Colon (tissue), 2 donors: ENCODE results near the gene BLVRB.

Source experiments
- FAIRE-seq: peaks from 2 replicates; lab custom pipeline; 2012; peaks lifted over from hg19 to GRCh38; lab: Jason Lieb, UNC
- donor health status: control.
- donor health status: control.

The BLVRB gene

DNA sequence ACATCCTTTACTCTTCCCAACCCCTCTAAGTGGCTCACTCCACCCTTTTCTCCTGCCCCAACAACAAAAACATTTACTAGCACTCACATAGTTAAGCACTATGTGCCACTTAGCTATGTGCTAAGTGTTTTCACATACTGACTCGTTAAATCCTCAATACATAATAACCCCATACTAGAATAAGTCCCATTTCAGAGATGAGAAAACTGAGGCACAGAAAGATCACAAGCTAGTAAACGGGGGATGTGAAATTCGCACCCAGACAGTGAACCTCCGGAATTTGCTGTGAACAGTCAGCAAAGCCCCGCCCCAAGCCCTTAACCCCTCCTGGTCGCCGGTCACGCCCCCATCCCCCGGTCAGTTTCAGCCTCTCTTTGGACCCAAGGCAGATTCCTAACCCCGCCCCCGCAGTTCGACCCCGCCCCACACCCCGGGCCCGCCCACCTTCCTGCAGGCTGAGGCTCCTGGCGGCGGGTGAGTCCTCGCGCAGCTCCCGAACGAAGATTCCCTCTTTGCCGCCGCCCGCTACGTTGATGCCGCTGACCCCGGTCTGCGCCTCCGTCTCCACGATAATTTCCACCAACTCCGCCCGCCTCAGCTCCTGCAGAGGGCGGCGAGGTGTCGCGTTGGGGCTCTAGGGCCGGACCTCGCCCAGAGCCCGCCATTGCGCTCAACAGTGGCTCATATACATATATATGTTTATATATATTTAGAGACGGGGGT, 62.1 kb downstream of the BLVRB start:
- no peak for FAIRE-seq

DNA sequence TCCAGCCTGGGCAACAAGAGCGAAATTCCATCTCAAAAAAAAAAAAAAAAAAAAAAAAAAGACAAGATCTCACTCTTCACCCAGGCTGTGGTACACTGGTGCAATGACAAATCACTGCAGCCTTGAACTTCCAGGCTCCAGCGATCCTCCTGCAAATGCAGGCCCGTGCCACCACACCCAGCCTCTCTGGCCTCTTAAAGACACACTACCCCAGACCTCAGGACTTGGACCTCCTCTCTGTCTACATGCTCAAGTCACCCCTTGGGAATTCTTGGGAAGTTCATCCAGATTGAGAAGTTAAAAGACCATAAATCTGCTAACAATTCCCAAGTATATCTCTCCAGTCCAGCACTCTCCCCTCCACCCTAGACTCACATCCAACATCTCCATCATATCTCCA, 65.0 kb downstream of the BLVRB start:
- no peak for FAIRE-seq

DNA sequence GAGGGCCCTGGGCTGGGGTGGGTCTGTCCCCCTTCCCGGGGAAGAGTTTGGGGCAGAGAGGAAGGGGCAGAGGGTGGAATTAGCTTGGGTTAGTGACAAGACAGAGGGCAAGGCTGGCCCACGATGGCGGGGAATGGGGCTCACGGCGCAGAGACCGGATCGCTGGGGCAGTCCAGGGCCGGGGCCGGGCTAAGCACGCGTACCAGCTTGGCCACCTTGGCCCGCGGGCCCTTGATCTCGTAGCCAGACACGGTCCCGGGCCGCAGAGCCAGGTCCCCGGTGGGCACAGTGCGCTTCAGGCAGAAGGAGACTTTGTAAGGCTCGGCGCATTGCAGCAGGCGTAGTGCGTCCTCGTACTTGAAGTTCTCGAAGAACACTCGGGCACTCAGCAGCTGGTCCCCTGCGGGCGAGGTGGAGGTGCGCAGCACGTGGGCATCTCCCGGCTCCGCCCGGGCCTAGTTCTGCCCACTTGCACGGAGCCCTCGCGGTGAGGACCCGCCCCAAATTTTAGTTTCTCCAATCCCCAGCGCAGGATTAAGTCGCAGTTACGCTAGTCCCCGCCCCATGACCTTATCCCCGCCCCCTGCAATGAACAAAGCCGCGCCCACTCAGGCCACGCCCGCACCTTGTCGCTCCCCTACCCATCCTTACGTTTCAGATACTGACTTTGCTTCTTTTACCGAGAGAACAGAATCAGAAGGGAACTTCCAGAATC, 67.0 kb downstream of the BLVRB start:
- no peak for FAIRE-seq
